Smooth muscle cell (in vitro differentiated cells): ENCODE measurements around the gene ZNF227. TPM values are rescaled to one million over a fixed set of nuclear protein-coding genes. Genes with fewer than 3 reads are reported as not detected.

Source experiments
- DNase-seq: peaks from one replicate; lab custom pipeline; 2025; ENCODE audit not compliant: unreplicated experiment; lab: John Stamatoyannopoulos, UW
- H2AFZ ChIP-seq: fragments of 200-600 bp; sonication (generic); 2 replicates; pipeline ENCODE4 v1.6.0; 2016; ENCODE audit warnings: antibody characterized with exemption, low read depth, mild to moderate bottlenecking
- H3F3A ChIP-seq: fragments of 200-600 bp; sonication (generic); 2 replicates; pipeline ENCODE4 v1.6.0; 2017; ENCODE audit warnings: antibody characterized with exemption, low read depth
- H3K27ac ChIP-seq: fragments of 200-600 bp; sonication (generic); 2 replicates; pipeline ENCODE4 v1.5.1; 2016; ENCODE audit warnings: low read depth, mild to moderate bottlenecking
- H3K27me3 ChIP-seq: fragments of 200-600 bp; sonication (generic); 2 replicates; pipeline ENCODE4 v1.6.1; 2016; ENCODE audit warnings: low read depth, mild to moderate bottlenecking
- H3K36me3 ChIP-seq: fragments of 200-600 bp; sonication (generic); 2 replicates; pipeline ENCODE4 v1.5.1; 2016; ENCODE audit warnings: low read depth
- H3K4me1 ChIP-seq: fragments of 200-600 bp; sonication (generic); 2 replicates; pipeline ENCODE4 v1.5.1; 2016; ENCODE audit warnings: low read depth
- H3K4me2 ChIP-seq: fragments of 200-600 bp; sonication (generic); 2 replicates; pipeline ENCODE4 v1.6.0; 2016; ENCODE audit warnings: mild to moderate bottlenecking
- H3K4me3 ChIP-seq: fragments of 200-600 bp; sonication (generic); 2 replicates; pipeline ENCODE4 v1.5.1; 2016; ENCODE audit warnings: mild to moderate bottlenecking
- H3K79me2 ChIP-seq: fragments of 200-600 bp; sonication (generic); 2 replicates; pipeline ENCODE4 v1.6.0; 2016; ENCODE audit warnings: low read depth, mild to moderate bottlenecking
- H3K9ac ChIP-seq: fragments of 200-600 bp; sonication (generic); 2 replicates; pipeline ENCODE4 v1.6.0; 2016; ENCODE audit warnings: low read depth
- H3K9me3 ChIP-seq: fragments of 200-600 bp; sonication (generic); replicated peaks from 2 replicates; pipeline ENCODE4 v1.5.1; 2016; ENCODE audit warnings: low read depth
- H4K20me1 ChIP-seq: fragments of 200-600 bp; sonication (generic); 2 replicates; pipeline ENCODE4 v1.6.0; 2016; ENCODE audit warnings: low read depth
- WGBS: methylation state at CpG from one replicate; pipeline ENCODE4 v1.1.7; 2016; ENCODE audit warnings: low lambda C conversion rate; 5-methylcytosine and 5-hydroxymethylcytosine counted together
- polyA plus RNA-seq: library from polyadenylated mRNA; unstranded; fragments of >200 nt; fragmentation: Nextera tagmentation; extraction: Ambion mirVana; gene quantifications from 2 replicates; pipeline ENCODE4 v1.2.1, GENCODE V29; 2016
- total RNA-seq: library from RNA; depleted of rRNA; stranded (reverse); fragments of >200 nt; gene quantifications from 2 replicates; pipeline ENCODE4 v1.2.3, GENCODE V29; 2014
- TF ChIP-seq, protein P1 (sequence below): fragments of 200-600 bp; sonication (generic); IDR thresholded peaks from 2 replicates; pipeline ENCODE4 v1.5.1; 2017; ENCODE audit warnings: borderline replicate concordance, mild to moderate bottlenecking, antibody characterized with exemption; ENCODE audit not compliant: insufficient read depth, poor library complexity, severe bottlenecking

Gene ZNF227
- 11.7 and 14.5 TPM in 2 replicates for total RNA-seq
- 5.9 and 7.1 TPM in 2 replicates for polyA plus RNA-seq

DNA sequence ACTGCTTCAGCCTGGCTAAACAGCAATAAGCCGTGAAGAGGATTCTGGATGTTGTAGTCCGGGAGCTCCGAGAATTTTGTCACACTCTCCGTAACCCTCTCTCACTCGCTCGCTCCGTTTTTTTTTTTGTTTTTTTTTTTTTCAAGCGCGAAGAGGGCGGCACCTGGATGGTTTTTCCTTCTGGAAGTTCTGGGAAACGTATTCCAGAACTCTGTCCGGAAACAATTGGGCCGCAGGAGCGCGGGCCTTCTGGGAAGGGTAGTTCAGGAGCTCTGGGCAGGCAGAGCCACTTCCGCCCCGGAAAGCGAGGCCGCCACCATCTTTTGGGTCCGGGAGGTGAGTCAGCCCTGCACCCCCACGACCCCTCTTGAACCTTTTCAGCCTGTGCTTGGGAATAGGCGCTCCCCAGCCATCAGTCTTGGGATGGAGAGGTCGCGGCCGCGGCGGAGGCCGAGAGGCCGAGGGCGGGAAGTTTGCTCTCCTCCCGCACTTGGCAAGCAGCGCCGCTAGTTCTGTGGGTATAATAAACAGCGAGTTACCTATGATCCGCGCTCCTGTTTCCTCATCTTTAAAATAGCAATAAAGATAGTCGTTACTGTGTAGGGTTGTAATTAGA lies at the start of gene ZNF227:
Gene ZNF227 (plus strand): TSS at position 283 of the 616 bp plus-strand sequence. CDS start 5,261 bp downstream, outside the sequence.
- Histone ChIP-seq H3K27me3 (no peaks in the 10 kb centered on the region), H3K4me3 (peak within 1 kb of the TSS; percentile 97), H3K79me2 (peaks cover 31% of the 10 kb centered on the region), H3K27ac (peak within 1 kb of the TSS; percentile 49), H4K20me1 (no peaks in the 10 kb centered on the region), H3K36me3 (peaks cover 5% of the 10 kb centered on the region), H3K4me1 (peaks cover 18% of the 10 kb centered on the region), H3K9me3 (no peaks in the 10 kb centered on the region), H3K9ac (peak within 1 kb of the TSS; percentile 59), H2AFZ (peak within 1 kb of the TSS; percentile 99), H3F3A (peaks cover 3% of the 10 kb centered on the region), H3K4me2 (peak within 1 kb of the TSS; percentile 86)
- DNase-seq = peak; percentile 44
- WGBS = 2% methylated on average over 37 of the region's 37 CpGs
- TF ChIP-seq, protein P1, sequence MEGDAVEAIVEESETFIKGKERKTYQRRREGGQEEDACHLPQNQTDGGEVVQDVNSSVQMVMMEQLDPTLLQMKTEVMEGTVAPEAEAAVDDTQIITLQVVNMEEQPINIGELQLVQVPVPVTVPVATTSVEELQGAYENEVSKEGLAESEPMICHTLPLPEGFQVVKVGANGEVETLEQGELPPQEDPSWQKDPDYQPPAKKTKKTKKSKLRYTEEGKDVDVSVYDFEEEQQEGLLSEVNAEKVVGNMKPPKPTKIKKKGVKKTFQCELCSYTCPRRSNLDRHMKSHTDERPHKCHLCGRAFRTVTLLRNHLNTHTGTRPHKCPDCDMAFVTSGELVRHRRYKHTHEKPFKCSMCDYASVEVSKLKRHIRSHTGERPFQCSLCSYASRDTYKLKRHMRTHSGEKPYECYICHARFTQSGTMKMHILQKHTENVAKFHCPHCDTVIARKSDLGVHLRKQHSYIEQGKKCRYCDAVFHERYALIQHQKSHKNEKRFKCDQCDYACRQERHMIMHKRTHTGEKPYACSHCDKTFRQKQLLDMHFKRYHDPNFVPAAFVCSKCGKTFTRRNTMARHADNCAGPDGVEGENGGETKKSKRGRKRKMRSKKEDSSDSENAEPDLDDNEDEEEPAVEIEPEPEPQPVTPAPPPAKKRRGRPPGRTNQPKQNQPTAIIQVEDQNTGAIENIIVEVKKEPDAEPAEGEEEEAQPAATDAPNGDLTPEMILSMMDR = no peak

DNA sequence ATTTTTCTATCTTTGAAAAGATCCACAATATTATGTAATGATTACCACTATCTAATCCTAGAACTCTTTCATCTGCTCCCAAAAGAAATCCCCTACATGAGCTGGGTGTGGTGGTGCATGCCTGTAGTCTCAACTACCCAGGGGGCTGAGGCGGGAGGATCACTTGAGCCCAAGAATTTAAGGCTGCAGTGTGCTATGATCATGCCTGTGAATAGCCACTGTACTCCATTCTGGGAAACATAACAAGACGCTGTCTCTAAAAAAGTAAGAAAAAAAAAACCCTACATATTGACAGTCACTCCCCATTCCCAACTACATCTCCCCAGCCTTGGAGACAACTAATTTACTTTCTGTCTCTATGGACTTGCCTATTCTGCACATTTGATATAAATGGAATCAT lies 48.5 kb upstream of the ZNF227 start:
- no peak for DNase-seq
- Histone ChIP-seq H3F3A (no peaks in the 10 kb centered on the region), H3K4me2 (no peak overlapping the region), H3K4me1 (peaks cover 7% of the 10 kb centered on the region), H3K36me3 (peaks cover 12% of the 10 kb centered on the region), H3K9me3 (peaks cover under 1% of the 10 kb centered on the region), H3K9ac (no peak overlapping the region), H3K4me3 (no peak overlapping the region), H2AFZ (no peak overlapping the region), H3K79me2 (peaks cover 34% of the 10 kb centered on the region), H3K27ac (no peak overlapping the region), H3K27me3 (no peaks in the 10 kb centered on the region), H4K20me1 (no peaks in the 10 kb centered on the region)
- TF ChIP-seq, protein P1 = no peak
- WGBS = 100% methylated on average over 2 of the region's 2 CpGs

DNA sequence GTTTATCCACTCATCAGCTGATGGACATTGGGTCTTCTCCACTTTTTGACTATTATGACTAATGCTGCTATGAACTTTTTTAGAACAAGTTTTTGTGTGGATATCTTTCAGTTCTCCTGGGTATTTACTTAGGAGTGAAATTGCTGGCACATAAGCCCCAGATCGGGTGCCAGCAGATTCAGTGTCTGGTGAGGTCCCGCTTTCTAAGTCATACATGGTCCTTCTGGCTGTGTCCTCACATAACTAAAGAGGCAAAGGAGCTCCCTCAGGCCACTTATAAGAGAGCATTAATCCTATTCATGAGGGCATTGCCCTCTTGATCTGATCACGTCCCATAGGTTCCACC lies 48.0 kb upstream of the ZNF227 start:
- H3K4me1 ChIP-seq = peaks cover 7% of the 10 kb centered on the region

More for the DNA sequence above, 48.0 kb upstream of the ZNF227 start:
- H3F3A ChIP-seq = no peaks in the 10 kb centered on the region
- H3K4me2 ChIP-seq = peak overlapping the region; percentile 91
- DNase-seq = no peak
- H3K27ac ChIP-seq = peak overlapping the region; percentile 79
- H3K79me2 ChIP-seq = peaks cover 34% of the 10 kb centered on the region
- H3K9me3 ChIP-seq = no peaks in the 10 kb centered on the region
- no peaks in the 10 kb centered on the region for H4K20me1 ChIP-seq
- H3K9ac ChIP-seq = no peak overlapping the region
- H3K4me3 ChIP-seq = peak overlapping the region; percentile 93
- peaks cover 12% of the 10 kb centered on the region for H3K36me3 ChIP-seq
- 80% methylated on average over 3 of the region's 3 CpGs for WGBS
- TF ChIP-seq, protein P1 = no peak
- H2AFZ ChIP-seq = peak overlapping the region; percentile 99
- no peaks in the 10 kb centered on the region for H3K27me3 ChIP-seq
